HUDEP-2 (cell line): Measurements from ENCODE around the gene FST.

Source experiments
- DNase-seq, 76 experiments: peaks; one replicate each; lab custom pipeline; 2025; ENCODE audit not compliant: unreplicated experiment in 76 of 76; lab: John Stamatoyannopoulos, UW

The FST gene

GRCh38 chr5:53508125-53508524 lies 27.7 kb downstream of the FST start:
- no peak for DNase-seq

GRCh38 chr5:53512539-53512938 lies 32.1 kb downstream of the FST start:
- DNase-seq: no peak

GRCh38 chr5:53515988-53516387 lies 35.6 kb downstream of the FST start:
- DNase-seq: no peak

GRCh38 chr5:53520813-53521212 lies 40.4 kb downstream of the FST start:
- DNase-seq: no peak
